Measurements from ENCODE around the gene KLRF2. TPM values are rescaled to one million over a fixed set of nuclear protein-coding genes. Genes with fewer than 3 reads are reported as not detected.

The KLRF2 gene
- total and polyA plus RNA-seq, 10 donors, result 0.17 TPM; not detected in 9

DNA sequence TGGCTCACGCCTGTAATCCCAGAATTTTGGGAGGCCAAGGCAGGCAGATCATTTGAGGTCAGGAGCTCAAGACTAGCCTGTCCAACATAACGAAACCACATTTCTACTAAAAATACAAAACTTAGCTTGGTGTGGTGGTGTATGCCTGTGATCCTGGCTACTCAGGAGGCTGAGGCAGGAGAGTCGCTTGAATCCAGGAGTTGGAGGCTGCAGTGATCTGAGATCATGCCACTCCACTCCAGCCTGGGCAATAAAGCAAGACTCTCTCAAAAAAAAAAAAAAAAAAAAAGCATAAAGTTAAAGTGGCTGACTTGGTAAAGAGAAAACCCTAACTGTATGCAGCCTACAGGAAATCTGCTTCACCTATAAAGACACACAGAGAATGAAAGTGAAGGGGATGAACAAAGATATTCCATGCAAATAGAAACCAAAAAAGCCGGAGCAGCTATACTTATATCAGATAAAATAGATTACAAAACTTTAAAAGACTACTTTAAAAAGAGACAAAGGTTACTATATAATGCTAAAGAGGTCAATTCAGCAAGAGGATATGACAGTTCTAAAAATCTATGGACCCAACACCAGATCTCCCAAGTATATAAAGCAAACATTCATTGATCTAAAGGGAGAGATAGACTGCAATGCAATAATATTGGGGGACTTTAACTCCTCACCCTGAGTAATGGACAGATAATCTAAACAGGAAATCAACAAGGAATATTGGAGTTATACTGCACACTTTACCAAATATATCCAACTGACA is 16.2 kb upstream of the KLRF2 start:
- TF ChIP-seq, protein P1, sequence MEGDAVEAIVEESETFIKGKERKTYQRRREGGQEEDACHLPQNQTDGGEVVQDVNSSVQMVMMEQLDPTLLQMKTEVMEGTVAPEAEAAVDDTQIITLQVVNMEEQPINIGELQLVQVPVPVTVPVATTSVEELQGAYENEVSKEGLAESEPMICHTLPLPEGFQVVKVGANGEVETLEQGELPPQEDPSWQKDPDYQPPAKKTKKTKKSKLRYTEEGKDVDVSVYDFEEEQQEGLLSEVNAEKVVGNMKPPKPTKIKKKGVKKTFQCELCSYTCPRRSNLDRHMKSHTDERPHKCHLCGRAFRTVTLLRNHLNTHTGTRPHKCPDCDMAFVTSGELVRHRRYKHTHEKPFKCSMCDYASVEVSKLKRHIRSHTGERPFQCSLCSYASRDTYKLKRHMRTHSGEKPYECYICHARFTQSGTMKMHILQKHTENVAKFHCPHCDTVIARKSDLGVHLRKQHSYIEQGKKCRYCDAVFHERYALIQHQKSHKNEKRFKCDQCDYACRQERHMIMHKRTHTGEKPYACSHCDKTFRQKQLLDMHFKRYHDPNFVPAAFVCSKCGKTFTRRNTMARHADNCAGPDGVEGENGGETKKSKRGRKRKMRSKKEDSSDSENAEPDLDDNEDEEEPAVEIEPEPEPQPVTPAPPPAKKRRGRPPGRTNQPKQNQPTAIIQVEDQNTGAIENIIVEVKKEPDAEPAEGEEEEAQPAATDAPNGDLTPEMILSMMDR (IDR thresholded peaks at IDR 0.05 in 8 of 11, conservative IDR thresholded peaks at IDR 0.05 in 3 of 11), result no peak
- TF ChIP-seq POLR2AphosphoS5 (IDR thresholded peaks at IDR 0.05) (no peak), POLR2A (IDR thresholded peaks at IDR 0.05) (no peak)
- Histone ChIP-seq H3K9me3 (peaks cover 0 to 20% (median 15%) of the 10 kb centered on the region in 8 donors), H3K4me1 (peaks cover 10 to 70% (median 21%) of the 10 kb centered on the region in 6 donors), H3K4me3 (peak overlapping the region in 7 of 8 donors; percentile 8 to 67 (median 42)), H3K27ac (peak overlapping the region; percentile 77 to 97 (median 92)), H3K27me3 (replicated peaks in 1 of 7) (no peaks in the 10 kb centered on the region), H3K36me3 (peaks cover 0 to 15% (median 2%) of the 10 kb centered on the region in 6 donors)
- intact Hi-C loops (cut with DNase I; ENCODE audit: low total_unique reads), result no loop called here
- DNase-seq, result no peak
- 37 to 64% (median 57%) methylated on average over 4 of the region's 4 CpGs for WGBS, 5 donors

DNA sequence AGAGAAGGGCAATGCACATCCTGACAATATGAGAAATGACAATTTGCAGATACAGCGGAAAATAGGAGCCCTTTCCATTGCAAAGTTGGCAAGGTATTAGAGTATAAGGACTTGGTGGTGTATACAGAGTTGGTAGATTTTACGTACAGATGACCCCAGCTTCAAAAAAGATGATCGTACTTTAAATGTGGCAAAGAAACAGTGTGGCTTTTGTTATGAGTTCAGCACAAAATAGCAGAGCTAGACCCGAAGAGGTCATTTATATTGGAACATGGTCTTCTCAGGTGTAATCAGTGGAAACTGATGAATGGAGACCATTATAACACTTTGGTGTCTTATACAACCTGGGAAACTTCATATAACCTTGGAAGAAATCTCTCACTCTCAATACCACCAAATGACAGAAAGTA is 14.4 kb upstream of the KLRF2 start:
- H3K27me3 ChIP-seq (replicated peaks in 1 of 7), result no peaks in the 10 kb centered on the region
- H3K4me3 ChIP-seq, result peak overlapping the region; percentile 36 to 67 (median 42)
- peaks cover 0 to 20% (median 15%) of the 10 kb centered on the region in 8 donors for H3K9me3 ChIP-seq
- intact Hi-C loops (cut with DNase I; ENCODE audit: low total_unique reads), result no loop called here
- 6 to 25% (median 9%) methylated on average over 4 of the region's 4 CpGs for WGBS, 5 donors
- H3K4me1 ChIP-seq, result peaks cover 0 to 70% (median 16%) of the 10 kb centered on the region in 6 donors
- H3K36me3 ChIP-seq, result peaks cover 0 to 14% (median 0%) of the 10 kb centered on the region in 6 donors
- TF ChIP-seq, protein P1 (IDR thresholded peaks at IDR 0.05 in 8 of 11, conservative IDR thresholded peaks at IDR 0.05 in 3 of 11), result no peak
- TF ChIP-seq POLR2AphosphoS5 (IDR thresholded peaks at IDR 0.05) (no peak), POLR2A (IDR thresholded peaks at IDR 0.05) (no peak)
- DNase-seq, result no peak
- H3K27ac ChIP-seq, result peak overlapping the region; percentile 77 to 97 (median 92)

DNA sequence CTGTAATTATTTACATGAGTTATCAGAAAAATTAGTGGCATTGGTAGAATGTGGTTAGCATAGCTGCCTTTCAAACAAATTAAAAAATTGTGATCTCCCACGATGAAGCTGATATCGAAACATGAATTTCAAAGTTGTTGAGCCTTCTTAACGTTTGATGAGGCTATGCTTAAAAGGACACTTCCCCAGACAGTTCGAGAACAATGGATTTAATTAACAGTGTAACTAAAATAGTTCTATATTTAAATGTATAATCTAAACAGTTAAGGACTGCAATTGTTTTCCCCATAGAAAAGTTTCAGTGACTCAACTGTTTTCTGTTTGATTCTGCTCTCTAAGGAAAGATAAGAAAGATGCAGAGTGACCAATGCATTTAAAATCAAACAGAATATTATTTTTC is 13.8 kb upstream of the KLRF2 start:
- DNase-seq, result no peak
- peaks cover 0 to 20% (median 15%) of the 10 kb centered on the region in 8 donors for H3K9me3 ChIP-seq
- H3K4me3 ChIP-seq, result peak overlapping the region; percentile 36 to 67 (median 42)
- TF ChIP-seq, protein P1 (IDR thresholded peaks at IDR 0.05 in 8 of 11, conservative IDR thresholded peaks at IDR 0.05 in 3 of 11), result no peak
- TF ChIP-seq POLR2AphosphoS5 (IDR thresholded peaks at IDR 0.05) (no peak), POLR2A (IDR thresholded peaks at IDR 0.05) (no peak)
- peaks cover 0 to 7% (median 0%) of the 10 kb centered on the region in 6 donors for H3K36me3 ChIP-seq
- WGBS, 5 donors, result 5 to 11% (median 8%) methylated on average over 4 of the region's 4 CpGs
- H3K27ac ChIP-seq, result peak overlapping the region; percentile 77 to 97 (median 92)
- peaks cover 0 to 69% (median 15%) of the 10 kb centered on the region in 6 donors for H3K4me1 ChIP-seq
- H3K27me3 ChIP-seq (replicated peaks in 1 of 7), result no peaks in the 10 kb centered on the region
- intact Hi-C loops (cut with DNase I; ENCODE audit: low total_unique reads), result no loop called here

DNA sequence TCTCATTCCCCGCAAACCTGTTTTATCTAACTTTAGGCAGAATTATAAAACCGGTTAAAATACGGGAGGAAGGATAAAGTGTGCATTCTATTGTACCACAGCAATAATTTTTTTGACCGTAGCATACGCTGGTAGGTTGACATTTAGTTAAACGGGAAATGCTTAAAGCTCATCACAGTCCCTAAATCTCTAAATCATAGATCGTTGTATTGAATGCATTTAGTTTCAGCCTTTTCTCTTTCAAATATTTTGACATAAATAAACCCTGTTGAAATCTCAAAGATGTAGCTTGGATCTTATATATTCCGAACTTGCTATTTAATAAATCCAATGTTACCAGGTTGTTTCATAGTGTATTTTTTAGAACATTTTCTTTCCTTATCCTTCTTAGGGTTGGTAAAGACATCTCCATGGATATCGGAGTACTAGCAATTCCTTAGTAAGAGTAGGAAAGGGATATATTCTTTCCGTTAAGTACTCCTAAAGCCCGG is 12.9 kb upstream of the KLRF2 start:
- peaks cover 0 to 12% (median 10%) of the 10 kb centered on the region in 8 donors for H3K9me3 ChIP-seq
- H3K27me3 ChIP-seq (replicated peaks in 1 of 7), result no peaks in the 10 kb centered on the region
- intact Hi-C loops (cut with DNase I; ENCODE audit: low total_unique reads), result no loop called here
- TF ChIP-seq, protein P1 (IDR thresholded peaks at IDR 0.05 in 8 of 11, conservative IDR thresholded peaks at IDR 0.05 in 3 of 11), result no peak
- no peak for TF ChIP-seq POLR2A (IDR thresholded peaks at IDR 0.05)
- no peak for TF ChIP-seq POLR2AphosphoS5 (IDR thresholded peaks at IDR 0.05)
- no peaks in the 10 kb centered on the region for H3K36me3 ChIP-seq
- peaks cover 0 to 61% (median 15%) of the 10 kb centered on the region in 6 donors for H3K4me1 ChIP-seq
- H3K27ac ChIP-seq, result peak overlapping the region; percentile 77 to 97 (median 92)
- DNase-seq, result no peak
- peak overlapping the region; percentile 36 to 67 (median 42) for H3K4me3 ChIP-seq
- WGBS, 5 donors, result 10 to 22% (median 11%) methylated on average over 11 of the region's 11 CpGs
